Measurements from ENCODE around the gene CNRIP1. TPM values are rescaled to one million over a fixed set of nuclear protein-coding genes. Genes with fewer than 3 reads are reported as not detected.
"Not testable (repeated sequence)": the region's sequence is repeated elsewhere in the genome, so short reads cannot be mapped to it uniquely, and the experiment has no call there.

The CNRIP1 gene
- total and polyA plus RNA-seq, 8 donors: 16.9 to 50.8 (median 46.0) TPM

DNA sequence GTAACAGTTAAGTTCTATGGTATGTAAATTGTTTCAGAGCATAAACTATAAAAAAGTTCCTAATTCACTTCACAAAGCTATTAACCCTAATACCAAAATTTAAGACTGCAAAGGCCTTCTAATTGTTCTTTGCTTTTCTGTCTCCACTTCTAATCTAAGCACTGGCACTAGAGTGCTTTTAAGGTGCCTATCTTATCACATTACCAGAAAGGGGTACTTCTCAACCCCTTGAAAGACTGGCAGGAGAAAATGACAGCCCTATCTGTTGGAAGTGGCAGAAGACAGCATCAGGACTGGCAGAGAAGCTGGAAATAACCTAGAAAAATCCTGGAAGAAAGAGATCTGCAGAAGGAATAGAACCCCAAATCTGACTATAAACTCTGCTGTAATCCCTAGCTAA lies 10.3 kb downstream of the CNRIP1 start:
- TF ChIP-seq, protein P1, sequence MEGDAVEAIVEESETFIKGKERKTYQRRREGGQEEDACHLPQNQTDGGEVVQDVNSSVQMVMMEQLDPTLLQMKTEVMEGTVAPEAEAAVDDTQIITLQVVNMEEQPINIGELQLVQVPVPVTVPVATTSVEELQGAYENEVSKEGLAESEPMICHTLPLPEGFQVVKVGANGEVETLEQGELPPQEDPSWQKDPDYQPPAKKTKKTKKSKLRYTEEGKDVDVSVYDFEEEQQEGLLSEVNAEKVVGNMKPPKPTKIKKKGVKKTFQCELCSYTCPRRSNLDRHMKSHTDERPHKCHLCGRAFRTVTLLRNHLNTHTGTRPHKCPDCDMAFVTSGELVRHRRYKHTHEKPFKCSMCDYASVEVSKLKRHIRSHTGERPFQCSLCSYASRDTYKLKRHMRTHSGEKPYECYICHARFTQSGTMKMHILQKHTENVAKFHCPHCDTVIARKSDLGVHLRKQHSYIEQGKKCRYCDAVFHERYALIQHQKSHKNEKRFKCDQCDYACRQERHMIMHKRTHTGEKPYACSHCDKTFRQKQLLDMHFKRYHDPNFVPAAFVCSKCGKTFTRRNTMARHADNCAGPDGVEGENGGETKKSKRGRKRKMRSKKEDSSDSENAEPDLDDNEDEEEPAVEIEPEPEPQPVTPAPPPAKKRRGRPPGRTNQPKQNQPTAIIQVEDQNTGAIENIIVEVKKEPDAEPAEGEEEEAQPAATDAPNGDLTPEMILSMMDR (IDR thresholded peaks at IDR 0.05): no peak
- DNase-seq: no peak
- H3K9me3 ChIP-seq: no peaks in the 10 kb centered on the region
- no peak overlapping the region for H3K4me3 ChIP-seq
- no peaks in the 10 kb centered on the region for H3K27me3 ChIP-seq
- intact Hi-C loops (cut with DNase I): no loop called here
- H3K36me3 ChIP-seq: no peaks in the 10 kb centered on the region
- H3K4me1 ChIP-seq: no peaks in the 10 kb centered on the region
- H3K27ac ChIP-seq: no peak overlapping the region
- no peak for ATAC-seq

DNA sequence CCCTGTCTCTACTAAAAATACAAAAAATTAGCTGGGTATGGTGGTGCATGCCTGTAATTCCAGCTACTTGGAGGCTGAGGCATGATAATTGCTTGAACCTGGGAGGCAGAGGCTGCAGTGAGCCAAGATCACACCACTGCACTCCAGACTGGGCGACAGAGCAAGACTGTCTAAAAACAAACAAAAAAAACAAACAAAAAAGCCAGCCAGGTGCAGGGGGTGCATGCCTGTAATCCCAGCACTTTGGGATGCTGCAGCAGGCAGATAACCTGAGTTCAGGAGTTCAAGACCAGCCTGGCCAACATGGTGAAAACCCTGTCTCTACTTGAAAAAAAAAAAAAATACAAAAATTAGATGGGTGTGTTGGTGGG lies 15.9 kb downstream of the CNRIP1 start:
- intact Hi-C loops (cut with DNase I); DNase-seq; H3K27ac ChIP-seq; H3K36me3 ChIP-seq; ATAC-seq; H3K27me3 ChIP-seq; H3K4me3 ChIP-seq; H3K4me1 ChIP-seq; H3K9me3 ChIP-seq: not testable (repeated sequence)

DNA sequence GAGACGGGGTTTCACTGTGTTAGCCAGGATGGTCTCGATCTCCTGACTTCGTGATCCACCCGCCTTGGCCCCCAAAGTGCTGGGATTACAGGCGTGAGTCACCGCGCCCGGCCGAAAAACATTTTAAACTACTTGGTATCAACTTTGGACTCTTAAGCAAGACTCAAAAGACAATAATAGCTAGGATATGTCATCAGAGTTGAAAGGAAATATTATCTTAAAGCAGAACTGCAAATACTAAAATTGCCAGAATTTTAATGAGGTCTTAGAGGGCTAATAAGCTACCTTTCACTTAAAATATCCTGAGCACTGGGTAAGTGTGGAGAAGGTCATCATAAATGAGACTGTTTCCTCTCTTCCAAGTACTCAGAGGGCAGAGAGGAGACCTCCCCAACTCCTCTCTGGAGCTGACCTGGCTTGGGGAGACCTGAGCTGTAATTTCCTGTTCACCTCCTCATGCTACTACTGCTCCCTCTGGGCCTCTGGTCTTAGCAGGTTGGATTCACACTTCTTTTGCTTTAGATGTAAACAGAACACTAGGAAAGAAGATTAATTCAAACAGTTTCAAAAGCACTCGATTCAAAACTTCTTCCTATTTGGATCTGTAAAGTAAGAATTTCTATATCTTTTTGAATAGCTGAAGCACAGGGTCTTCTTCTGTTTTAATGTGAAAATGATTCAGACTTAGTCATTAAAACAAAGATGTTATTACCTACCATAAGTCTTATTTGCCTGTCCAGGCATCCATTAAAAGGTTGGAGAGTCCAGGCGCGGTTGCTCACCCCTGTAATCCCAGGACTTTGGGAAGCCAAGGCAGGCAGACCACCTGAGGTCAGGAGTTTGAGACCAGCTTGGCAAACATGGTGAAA lies 16.5 kb downstream of the CNRIP1 start:
- TF ChIP-seq, protein P1 (IDR thresholded peaks at IDR 0.05): no peak
- no peaks in the 10 kb centered on the region for H3K27me3 ChIP-seq
- no peaks in the 10 kb centered on the region for H3K4me1 ChIP-seq
- H3K36me3 ChIP-seq: no peaks in the 10 kb centered on the region
- H3K27ac ChIP-seq: no peak overlapping the region
- ATAC-seq (no peak), DNase-seq (no peak)
- H3K9me3 ChIP-seq: no peaks in the 10 kb centered on the region
- intact Hi-C loops (cut with DNase I): no loop called here
- H3K4me3 ChIP-seq: no peak overlapping the region

DNA sequence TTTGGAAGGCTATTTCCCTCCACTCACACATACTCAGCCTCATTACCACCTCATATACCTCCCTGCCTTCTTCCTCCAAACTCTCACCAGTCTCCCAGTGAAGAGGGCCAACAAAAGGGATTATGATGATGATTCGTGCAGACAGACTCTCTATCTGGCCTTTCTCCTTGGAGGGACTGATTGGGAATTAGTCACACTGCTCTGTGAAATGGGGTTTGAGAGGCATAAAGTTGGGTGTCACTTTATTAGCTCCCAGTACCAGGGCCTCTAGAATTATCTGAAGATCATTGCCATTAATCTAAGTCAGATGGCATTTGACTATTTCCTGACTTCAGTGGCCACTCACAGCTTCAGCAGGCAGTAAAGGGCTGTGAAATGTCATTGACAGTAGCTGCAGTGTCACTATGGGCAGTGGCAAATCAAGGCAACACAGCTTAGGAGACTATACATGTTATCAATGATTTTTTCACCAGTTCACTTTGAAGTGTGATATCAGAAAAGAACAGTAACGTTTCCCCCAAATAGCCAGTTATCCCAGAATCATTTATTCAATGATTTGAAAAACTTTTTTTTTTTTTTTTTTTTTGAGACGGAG lies 17.4 kb downstream of the CNRIP1 start:
- intact Hi-C loops (cut with DNase I): no loop called here
- TF ChIP-seq, protein P1 (IDR thresholded peaks at IDR 0.05): no peak
- ATAC-seq (no peak), DNase-seq (no peak)
- H3K4me1 ChIP-seq: no peaks in the 10 kb centered on the region
- H3K36me3 ChIP-seq: no peaks in the 10 kb centered on the region
- H3K27ac ChIP-seq: no peak overlapping the region
- H3K27me3 ChIP-seq: no peaks in the 10 kb centered on the region
- no peaks in the 10 kb centered on the region for H3K9me3 ChIP-seq
- no peak overlapping the region for H3K4me3 ChIP-seq

DNA sequence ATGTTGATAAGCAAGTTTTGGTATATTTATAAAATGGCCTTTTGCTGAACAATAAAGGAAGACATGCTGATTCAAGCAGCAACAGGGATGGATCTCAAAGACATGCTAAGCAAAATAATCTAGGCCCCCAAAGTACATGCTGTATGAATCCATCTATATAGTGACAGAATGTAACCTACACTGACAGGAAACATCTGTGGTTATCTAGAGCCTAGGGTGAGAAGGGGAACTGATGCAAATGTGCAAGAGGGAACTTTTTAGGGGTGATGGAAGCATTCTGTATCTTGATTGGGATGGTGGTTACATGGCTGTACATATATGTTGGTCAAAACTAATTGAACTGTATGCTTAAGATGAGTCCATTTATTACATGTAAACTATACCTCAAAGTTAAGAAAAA lies 24.2 kb downstream of the CNRIP1 start:
- Histone ChIP-seq H3K4me1 (peaks cover 0 to 9% of the 10 kb centered on the region in 2 donors), H3K27ac (no peak overlapping the region), H3K36me3 (no peaks in the 10 kb centered on the region), H3K4me3 (no peak overlapping the region), H3K27me3 (no peaks in the 10 kb centered on the region), H3K9me3 (no peaks in the 10 kb centered on the region)
- TF ChIP-seq, protein P1 (IDR thresholded peaks at IDR 0.05): no peak
- intact Hi-C loops (cut with DNase I): no loop called here
- no peak for ATAC-seq
- no peak for DNase-seq
